IPS-18c (cell line): ENCODE results near the gene NT5E.

ENCODE experiments used
- H3K4me3 ChIP-seq: 2 replicates; pipeline ENCODE4 v1.7.0; 2013; ENCODE audit warnings: low read depth, mild to moderate bottlenecking, low read length, moderate library complexity; ENCODE audit not compliant: insufficient read depth
- H3K9me3 ChIP-seq: one replicate; pipeline ENCODE4 v1.6.1; 2013; ENCODE audit warnings: mild to moderate bottlenecking, low read length, moderate library complexity; ENCODE audit not compliant: control insufficient read depth, insufficient read depth

NT5E gene

GRCh38 chr6:85469276-85470022, 19.6 kb downstream of the NT5E start:
- Histone ChIP-seq H3K9me3 (peaks cover 2% of the 10 kb centered on the region), H3K4me3 (no peak overlapping the region)

DNA sequence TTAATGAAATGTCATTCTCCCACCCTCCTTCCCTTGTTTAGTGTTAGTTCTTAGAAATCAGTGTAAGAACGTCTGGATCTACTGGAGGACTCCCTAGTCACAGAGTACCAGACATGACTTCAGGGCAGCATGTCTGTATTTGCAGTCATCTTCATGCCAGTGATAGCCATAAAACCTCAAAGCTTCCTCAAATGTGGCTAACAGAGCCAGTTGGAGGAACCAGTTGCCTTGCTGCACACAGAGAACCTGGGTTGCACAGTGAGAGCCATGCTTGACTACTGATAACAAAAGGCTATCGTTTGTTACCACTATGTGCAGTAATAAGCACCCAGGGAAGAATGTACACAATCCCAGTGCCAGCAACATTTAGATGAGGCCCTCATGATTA, 20.1 kb downstream of the NT5E start:
- Histone ChIP-seq H3K4me3 (no peak overlapping the region), H3K9me3 (peaks cover 2% of the 10 kb centered on the region)

GRCh38 chr6:85472744-85473143, 22.9 kb downstream of the NT5E start:
- H3K4me3 ChIP-seq = no peak overlapping the region
- peaks cover 6% of the 10 kb centered on the region for H3K9me3 ChIP-seq

GRCh38 chr6:85473748-85474147, 23.9 kb downstream of the NT5E start:
- H3K4me3 ChIP-seq = no peak overlapping the region
- H3K9me3 ChIP-seq = peaks cover 6% of the 10 kb centered on the region

GRCh38 chr6:85476532-85476931, 26.6 kb downstream of the NT5E start:
- no peak overlapping the region for H3K4me3 ChIP-seq
- H3K9me3 ChIP-seq = peaks cover 6% of the 10 kb centered on the region

- peaks cover 4% of the 10 kb centered on the region for H3K9me3 ChIP-seq
- H3K4me3 ChIP-seq = no peak overlapping the region
Measured at GRCh38 chr6:85479208-85479607, 29.3 kb downstream of the NT5E start.

DNA sequence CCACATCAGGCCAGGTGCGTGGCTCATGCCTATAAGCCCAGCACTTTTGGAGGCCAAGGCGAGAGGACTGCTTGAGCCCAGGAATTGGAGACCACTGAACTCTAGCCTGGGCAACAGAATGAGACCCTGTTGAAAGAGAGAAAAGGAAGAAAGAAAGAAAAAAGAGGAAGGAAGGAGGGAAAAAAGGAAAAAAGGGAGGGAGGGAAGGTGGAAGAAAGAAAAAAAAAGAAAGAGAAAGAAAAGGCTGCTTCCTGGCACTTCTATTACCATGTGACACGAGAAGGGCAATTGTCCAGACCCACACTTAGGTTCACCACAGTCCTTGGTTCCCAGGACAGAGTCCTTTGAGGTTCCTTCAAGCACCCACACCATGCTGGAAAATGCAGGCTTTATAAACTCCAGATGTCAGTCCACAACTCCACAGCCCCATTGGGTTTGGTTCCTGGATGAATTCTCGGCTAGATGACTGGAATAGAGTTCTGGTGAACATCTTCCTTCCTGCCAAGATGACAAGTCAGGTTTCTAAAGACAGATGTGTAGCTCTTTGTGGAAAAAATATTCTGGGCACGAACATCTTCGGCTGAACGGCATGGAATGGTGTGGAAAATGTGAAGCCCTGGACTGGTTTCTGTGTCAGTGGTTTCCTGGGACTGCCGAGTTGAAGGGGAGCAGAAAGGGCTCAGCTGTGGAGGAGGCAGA, 32.5 kb downstream of the NT5E start:
- H3K9me3 ChIP-seq = no peaks in the 10 kb centered on the region
- no peak overlapping the region for H3K4me3 ChIP-seq

DNA sequence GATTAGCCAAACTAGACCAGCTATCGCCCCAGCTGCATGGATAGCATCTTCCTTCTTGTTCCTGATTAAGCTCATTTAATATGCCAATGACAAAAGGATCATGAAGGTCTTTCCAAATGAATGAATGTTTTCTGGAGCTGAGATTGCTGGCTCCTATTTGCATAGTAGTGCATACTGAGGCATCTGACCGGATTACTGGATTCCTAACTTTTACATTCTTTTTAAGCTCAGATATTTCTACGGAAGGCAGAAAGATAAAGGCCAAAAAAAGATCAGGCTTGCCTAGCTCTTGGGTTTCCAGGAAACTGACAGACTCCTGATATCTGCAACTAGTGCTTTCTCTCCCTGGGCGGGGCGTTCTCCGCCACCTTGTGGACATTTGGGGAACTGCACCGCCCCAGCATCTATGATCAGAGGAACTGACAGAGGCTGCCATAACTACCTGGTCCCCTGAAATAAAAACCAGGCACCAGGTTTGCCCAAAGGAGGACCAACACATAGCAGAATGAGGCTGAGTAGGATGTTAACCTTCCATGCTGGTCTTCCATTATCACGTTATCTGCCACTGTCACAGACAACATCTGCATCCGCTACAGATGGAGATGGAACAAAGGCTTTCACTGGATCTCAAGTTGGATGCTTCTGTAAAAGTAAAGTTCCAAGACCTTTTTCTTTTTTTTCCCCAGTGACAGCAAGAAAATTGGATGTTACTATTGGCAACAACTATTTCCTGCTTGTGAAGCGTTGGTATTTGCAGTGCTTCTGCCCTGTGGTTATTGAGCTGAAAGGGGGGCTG, 33.2 kb downstream of the NT5E start:
- no peaks in the 10 kb centered on the region for H3K9me3 ChIP-seq

DNA sequence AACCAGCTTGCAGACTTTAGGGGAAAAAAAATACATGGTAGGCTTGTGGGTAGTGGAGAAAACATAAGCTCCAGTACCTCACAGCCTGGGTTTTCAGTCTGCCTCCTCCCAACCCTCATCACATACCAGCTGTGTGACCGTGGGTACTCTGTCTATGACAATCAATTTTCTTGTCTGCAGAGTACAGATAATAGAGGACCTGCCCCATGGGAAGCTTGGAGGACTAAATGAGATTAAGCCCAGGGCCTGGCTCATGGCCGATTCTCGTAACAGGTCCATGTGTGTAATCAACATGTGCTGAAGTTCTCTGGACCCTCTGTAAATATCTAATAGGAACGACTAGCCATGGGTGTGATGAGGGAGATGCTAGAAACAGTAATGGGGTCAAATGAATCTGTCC, 34.0 kb downstream of the NT5E start:
- H3K4me3 ChIP-seq = no peak overlapping the region
- H3K9me3 ChIP-seq = no peaks in the 10 kb centered on the region

More for the DNA sequence above, 33.2 kb downstream of the NT5E start:
- no peak overlapping the region for H3K4me3 ChIP-seq

DNA sequence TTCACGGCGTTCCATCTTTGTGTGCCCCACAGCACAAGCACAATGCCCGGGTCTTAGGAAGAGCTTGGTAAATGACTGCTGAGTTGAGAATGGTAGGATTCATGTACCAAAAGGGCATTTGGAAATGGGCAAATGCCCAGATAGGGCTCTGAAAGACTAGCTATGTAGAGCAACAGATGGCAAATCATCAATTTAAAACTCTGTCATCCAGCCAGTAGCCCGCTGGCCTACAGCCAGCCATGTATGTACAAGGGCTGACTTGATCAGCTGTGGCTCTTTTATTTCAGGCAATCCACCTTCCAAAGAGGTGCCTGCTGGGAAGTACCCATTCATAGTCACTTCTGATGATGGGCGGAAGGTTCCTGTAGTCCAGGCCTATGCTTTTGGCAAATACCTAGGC, 35.1 kb downstream of the NT5E start:
- no peaks in the 10 kb centered on the region for H3K9me3 ChIP-seq

DNA sequence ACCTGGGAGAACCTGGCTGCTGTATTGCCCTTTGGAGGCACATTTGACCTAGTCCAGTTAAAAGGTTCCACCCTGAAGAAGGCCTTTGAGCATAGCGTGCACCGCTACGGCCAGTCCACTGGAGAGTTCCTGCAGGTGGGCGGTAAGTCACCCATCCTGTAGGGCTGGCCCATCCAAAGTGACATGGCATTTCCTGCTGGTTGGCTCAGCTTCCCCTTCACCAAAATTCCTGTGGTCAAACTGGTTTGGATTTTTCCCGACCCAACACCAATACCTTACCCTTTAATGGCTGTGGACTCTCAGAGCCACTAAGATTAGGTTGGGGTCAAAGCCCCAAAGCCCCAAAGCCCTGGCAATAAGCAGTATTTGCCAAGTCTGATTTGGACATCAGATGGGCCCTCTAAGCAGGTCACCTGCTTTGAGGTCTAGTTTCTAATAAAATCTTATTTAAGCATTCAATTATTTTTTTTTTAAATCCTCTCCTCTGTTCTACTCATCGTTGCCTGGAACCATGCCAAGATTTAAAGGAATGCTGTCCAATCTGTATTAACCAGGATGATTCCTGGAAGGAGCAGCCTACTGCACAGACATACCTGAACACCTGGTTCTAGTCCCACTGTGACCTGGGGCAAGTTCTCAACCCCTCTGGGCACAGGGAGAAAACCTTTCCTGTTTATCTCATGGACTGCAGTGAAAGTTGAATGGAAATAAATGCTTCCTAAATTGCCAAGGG, 40.8 kb downstream of the NT5E start:
- Histone ChIP-seq H3K4me3 (no peak overlapping the region), H3K9me3 (peaks cover 3% of the 10 kb centered on the region)

More for the DNA sequence above, 35.1 kb downstream of the NT5E start:
- H3K4me3 ChIP-seq = no peak overlapping the region

GRCh38 chr6:85493389-85493788, 43.5 kb downstream of the NT5E start:
- Histone ChIP-seq H3K4me3 (no peak overlapping the region), H3K9me3 (peaks cover 3% of the 10 kb centered on the region)

- Histone ChIP-seq H3K4me3 (no peak overlapping the region), H3K9me3 (peaks cover 3% of the 10 kb centered on the region)
Measured at GRCh38 chr6:85494547-85495536, 45.0 kb downstream of the NT5E start.

- H3K9me3 ChIP-seq = peaks cover 3% of the 10 kb centered on the region
Measured at GRCh38 chr6:85496009-85496579, 46.2 kb downstream of the NT5E start.

DNA sequence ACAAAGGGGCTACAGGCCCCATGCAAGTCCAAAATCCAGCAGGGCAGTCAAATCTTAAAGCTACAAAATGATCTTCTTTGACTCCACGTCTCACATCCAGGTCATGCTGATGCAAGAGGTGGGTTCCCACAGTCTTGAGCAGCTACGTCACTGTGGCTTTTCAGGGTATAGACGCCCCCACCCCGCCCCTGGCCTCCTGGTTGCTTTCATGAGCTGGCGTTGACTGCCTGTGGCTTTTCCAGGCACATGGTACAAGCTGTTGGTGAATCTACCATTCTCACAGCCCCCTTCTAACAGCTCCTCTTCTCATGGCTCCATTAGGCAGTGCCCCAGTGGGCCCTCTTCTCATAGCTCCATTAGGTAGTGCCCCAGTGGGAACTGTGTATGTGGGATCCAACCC, 47.0 kb downstream of the NT5E start:
- peaks cover 3% of the 10 kb centered on the region for H3K9me3 ChIP-seq
- H3K4me3 ChIP-seq = no peak overlapping the region

More at GRCh38 chr6:85496009-85496579, 46.2 kb downstream of the NT5E start:
- H3K4me3 ChIP-seq = no peak overlapping the region
